SK-N-SH (cell line): Measurements from ENCODE around the gene IGF2R.

Source experiments
- CTCF ChIP-seq: fragments of 200-600 bp; sonication (generic); IDR thresholded peaks from 2 replicates; pipeline ENCODE4 v1.6.1; 2017; ENCODE audit warnings: antibody characterized with exemption, mild to moderate bottlenecking, moderate library complexity
- EP300 ChIP-seq, 2 experiments: IDR thresholded peaks; 2 replicates each; pipeline versions ENCODE4 v1.4.0 to v1.6.1; 2012; ENCODE audit warnings: borderline replicate concordance in 1 of 2, low read depth in 1 of 2, low read length in 1 of 2
- EZH2phosphoT487 ChIP-seq: fragments of 200-600 bp; sonication (generic); IDR thresholded peaks from 2 replicates; pipeline ENCODE4 v1.6.1; 2017; ENCODE audit warnings: low read depth, mixed run types, mild to moderate bottlenecking, antibody characterized with exemption, moderate library complexity, borderline replicate concordance
- GATA2 ChIP-seq: sonication (generic); formaldehyde crosslinking; IDR thresholded peaks from 2 replicates; pipeline ENCODE4 v1.5.0; 2020; ENCODE audit warnings: mild to moderate bottlenecking, missing genetic modification reagents
- NRF1 ChIP-seq: IDR thresholded peaks from 2 replicates; pipeline ENCODE4 v1.6.1; 2012; ENCODE audit warnings: low read depth, mild to moderate bottlenecking, low read length
- POLR2AphosphoS5 ChIP-seq: IDR thresholded peaks from 2 replicates; pipeline ENCODE4 v1.6.1; 2012; ENCODE audit warnings: low read depth, low read length
- TAF1 ChIP-seq: IDR thresholded peaks from 2 replicates; pipeline ENCODE4 v1.6.1; 2012; ENCODE audit warnings: low read depth, mild to moderate bottlenecking, low read length, moderate library complexity, borderline replicate concordance
- YY1 ChIP-seq: IDR thresholded peaks from 2 replicates; pipeline ENCODE4 v1.4.0; 2012; ENCODE audit warnings: low read depth, mild to moderate bottlenecking

- TF ChIP-seq CTCF (no peak), POLR2AphosphoS5 (no peak), TAF1 (no peak), GATA2 (no peak), EP300 (IDR thresholded peaks at IDR 0.05; ENCODE audit: borderline replicate concordance in 1 of 2, low read depth in 1 of 2, low read length in 1 of 2) (no peak), EZH2phosphoT487 (no peak), NRF1 (no peak), YY1 (no peak)
These were observed 41.2 kb downstream of the IGF2R start for GRCh38 chr6:160010067-160010466.
